NK-92 (cell line): ENCODE data around the gene TSSK3.
A peak's percentile ranks its signal among the peaks of the same experiment; 100 is the strongest.

Experiments
- DNase-seq: peaks from one replicate; lab custom pipeline; 2025; ENCODE audit not compliant: unreplicated experiment; lab: John Stamatoyannopoulos, UW

The TSSK3 gene

GRCh38 chr1:32362474-32363313 lies at the start of gene TSSK3, which contains the start of gene FAM229A:
Gene TSSK3 (plus strand): TSS chr1:32362539. CDS start chr1:32362702, 163 bp downstream.
Gene FAM229A (minus strand): TSS chr1:32362485. CDS start chr1:32362091, 394 bp downstream.
- no peak for DNase-seq

- no peak for DNase-seq
These were observed 45.4 kb upstream of the TSSK3 start for GRCh38 chr1:32316903-32317277.

- no peak for DNase-seq
These were observed 44.0 kb upstream of the TSSK3 start for GRCh38 chr1:32318127-32318869.

GRCh38 chr1:32321712-32322291 lies 40.5 kb upstream of the TSSK3 start:
- no peak for DNase-seq

- DNase-seq, result no peak
These were observed 35.1 kb upstream of the TSSK3 start for GRCh38 chr1:32327204-32327603.

- DNase-seq, result no peak
These were observed 32.3 kb upstream of the TSSK3 start for GRCh38 chr1:32329931-32330466.

- DNase-seq, result no peak
These were observed 31.7 kb upstream of the TSSK3 start for GRCh38 chr1:32330558-32331151.

GRCh38 chr1:32331549-32331948 lies 30.8 kb upstream of the TSSK3 start:
- no peak for DNase-seq

- DNase-seq, result no peak
These were observed 29.9 kb upstream of the TSSK3 start for GRCh38 chr1:32332290-32333079.

GRCh38 chr1:32333251-32333963 lies 28.9 kb upstream of the TSSK3 start:
- DNase-seq, result no peak

GRCh38 chr1:32334274-32334861 lies 28.0 kb upstream of the TSSK3 start:
- DNase-seq, result no peak

- DNase-seq, result no peak
These were observed 27.3 kb upstream of the TSSK3 start for GRCh38 chr1:32334864-32335534.

GRCh38 chr1:32335535-32335789 lies 26.9 kb upstream of the TSSK3 start:
- no peak for DNase-seq

- DNase-seq, result peak; percentile 13
These were observed 26.3 kb upstream of the TSSK3 start, which contains the start of gene MARCKSL1 for GRCh38 chr1:32335790-32336590. Gene MARCKSL1 (minus strand): TSS chr1:32336233. CDS start chr1:32336033, 200 bp downstream.

- DNase-seq, result no peak
These were observed 25.8 kb upstream of the TSSK3 start for GRCh38 chr1:32336591-32336932.

GRCh38 chr1:32336963-32337675 lies 25.2 kb upstream of the TSSK3 start:
- no peak for DNase-seq

- no peak for DNase-seq
These were observed 24.3 kb upstream of the TSSK3 start for GRCh38 chr1:32337855-32338636.
